Measurements from ENCODE around the gene DYNC1H1. TPM values are rescaled to one million over a fixed set of nuclear protein-coding genes. Genes with fewer than 3 reads are reported as not detected.

The DYNC1H1 gene
- total RNA-seq, 4 donors from 2014 or later = 261 to 376 (median 317) TPM

- Histone ChIP-seq H3K27ac (no peak overlapping the region), H3K36me3 (peaks cover 0 to 31% (median 5%) of the 10 kb centered on the region in 3 donors), H3K9me3 (no peaks in the 10 kb centered on the region), H3K27me3 (no peaks in the 10 kb centered on the region), H3K4me1 (peaks cover 0 to 13% (median 0%) of the 10 kb centered on the region in 3 donors), H3K4me3 (no peak overlapping the region)
- DNase-seq = no peak
- intact Hi-C loops (cut with DNase I) = no loop called here
- TF ChIP-seq POLR2A (IDR thresholded peaks at IDR 0.05) (no peak), CTCF (IDR thresholded peaks at IDR 0.05) (no peak)
- WGBS, 2 donors = 65 to 95% methylated on average over 3 to 6 of the region's 9 CpGs
These were observed 34.4 kb upstream of the DYNC1H1 start for GRCh38 chr14:101929946-101930345.

- peaks cover 0 to 9% (median 0%) of the 10 kb centered on the region in 3 donors for H3K4me1 ChIP-seq
- no peaks in the 10 kb centered on the region for H3K9me3 ChIP-seq
- intact Hi-C loops (cut with DNase I) = no loop called here
- H3K36me3 ChIP-seq = peaks cover 0 to 17% (median 0%) of the 10 kb centered on the region in 3 donors
- TF ChIP-seq POLR2A (IDR thresholded peaks at IDR 0.05) (no peak), CTCF (IDR thresholded peaks at IDR 0.05) (no peak)
- H3K4me3 ChIP-seq = no peak overlapping the region
- WGBS, 2 donors = 43 to 60% methylated on average over 5 to 7 of the region's 7 CpGs
- no peak for DNase-seq
- H3K27ac ChIP-seq = no peak overlapping the region
- H3K27me3 ChIP-seq = no peaks in the 10 kb centered on the region
These were observed 31.7 kb upstream of the DYNC1H1 start for GRCh38 chr14:101932673-101933072.

- Histone ChIP-seq H3K9me3 (no peaks in the 10 kb centered on the region), H3K27ac (no peak overlapping the region), H3K4me3 (no peak overlapping the region), H3K27me3 (peaks cover 0 to 5% (median 0%) of the 10 kb centered on the region in 4 donors), H3K4me1 (peaks cover 0 to 4% (median 0%) of the 10 kb centered on the region in 3 donors), H3K36me3 (peaks cover 0 to 13% (median 0%) of the 10 kb centered on the region in 3 donors)
- no peak for TF ChIP-seq CTCF (IDR thresholded peaks at IDR 0.05)
- no peak for TF ChIP-seq POLR2A (IDR thresholded peaks at IDR 0.05)
- intact Hi-C loops (cut with DNase I) = no loop called here
- no peak for DNase-seq
- 87 to 100% methylated on average over 1 to 14 of the region's 16 CpGs for WGBS, 2 donors
These were observed 31.2 kb upstream of the DYNC1H1 start for GRCh38 chr14:101933209-101933608.

GRCh38 chr14:101934601-101935150, 29.7 kb upstream of the DYNC1H1 start:
- Histone ChIP-seq H3K27ac (no peak overlapping the region), H3K4me1 (no peaks in the 10 kb centered on the region), H3K9me3 (no peaks in the 10 kb centered on the region), H3K36me3 (no peaks in the 10 kb centered on the region), H3K27me3 (peaks cover 0 to 14% (median 0%) of the 10 kb centered on the region in 4 donors), H3K4me3 (no peak overlapping the region)
- intact Hi-C loops (cut with DNase I) = no loop called here
- no peak for DNase-seq
- TF ChIP-seq CTCF (IDR thresholded peaks at IDR 0.05) (no peak), POLR2A (IDR thresholded peaks at IDR 0.05) (no peak)
- WGBS, 2 donors = 78 to 87% methylated on average over 3 to 8 of the region's 14 CpGs

- Histone ChIP-seq H3K4me3 (no peak overlapping the region), H3K9me3 (no peaks in the 10 kb centered on the region), H3K4me1 (no peaks in the 10 kb centered on the region), H3K36me3 (no peaks in the 10 kb centered on the region), H3K27ac (no peak overlapping the region), H3K27me3 (peaks cover 0 to 20% (median 0%) of the 10 kb centered on the region in 4 donors)
- DNase-seq = no peak
- WGBS, 2 donors = 55 to 58% methylated on average over 13 of the region's 13 CpGs
- TF ChIP-seq POLR2A (IDR thresholded peaks at IDR 0.05) = no peak
- no peak for TF ChIP-seq CTCF (IDR thresholded peaks at IDR 0.05)
- intact Hi-C loops (cut with DNase I) = no loop called here
These were observed 26.2 kb upstream of the DYNC1H1 start for GRCh38 chr14:101937926-101938767.

Data from esophagus squamous epithelium (tissue), 5 donors.